A673 (cell line): ENCODE data around the gene PARN. TPM values are rescaled to one million over a fixed set of nuclear protein-coding genes. Genes with fewer than 3 reads are reported as not detected.

Source experiments
- BruUV-seq: library from RNA; stranded (reverse); fragments of 400-500 nt; replicated peaks from 2 replicates; lab custom pipeline; 2021; lab: Mats Ljungman, UMichigan
- CTCF ChIA-PET: fragments of 300-600 bp; sonication (Branson Sonifier 250); formaldehyde crosslinking; loops from one replicate; lab custom pipeline; 2022; ENCODE audit warnings: antibody characterized with exemption; lab: Charles Lee
- POLR2A ChIA-PET: fragments of 300-600 bp; sonication (Branson Sonifier 250); formaldehyde crosslinking; loops from one replicate; lab custom pipeline; 2022; ENCODE audit warnings: antibody characterized with exemption; ENCODE audit not compliant: low non-redundant PET; lab: Charles Lee
- DNase-seq: peaks from one replicate; pipeline ENCODE4 v3.0.0-alpha.2; 2015; ENCODE audit warnings: low spot score
- H3K27ac ChIP-seq: fragments of 200-600 bp; sonication (generic); 2 replicates; pipeline ENCODE4 v1.5.1; 2016; ENCODE audit warnings: mixed run types, low read depth, mild to moderate bottlenecking, mixed read lengths, antibody characterized with exemption, low read length; ENCODE audit not compliant: poor library complexity, severe bottlenecking
- H3K27me3 ChIP-seq: fragments of 200-600 bp; sonication (generic); replicated peaks from 2 replicates; pipeline ENCODE4 v1.6.1; 2017; ENCODE audit warnings: mixed run types, low read depth, mild to moderate bottlenecking, mixed read lengths, antibody characterized with exemption, low read length; ENCODE audit not compliant: insufficient read depth, poor library complexity
- H3K36me3 ChIP-seq: fragments of 200-600 bp; sonication (generic); 2 replicates; pipeline ENCODE4 v1.6.1; 2016; ENCODE audit warnings: mixed run types, mild to moderate bottlenecking, mixed read lengths, antibody characterized with exemption, low read length; ENCODE audit not compliant: insufficient read depth, poor library complexity, severe bottlenecking
- H3K4me1 ChIP-seq: fragments of 200-600 bp; sonication (generic); 2 replicates; pipeline ENCODE4 v1.6.1; 2017; ENCODE audit warnings: mixed run types, mild to moderate bottlenecking, mixed read lengths, antibody characterized with exemption, low read length; ENCODE audit not compliant: insufficient read depth, poor library complexity, severe bottlenecking
- H3K4me3 ChIP-seq: fragments of 200-600 bp; sonication (generic); 2 replicates; pipeline ENCODE4 v1.5.1; 2016; ENCODE audit warnings: low read depth, mixed run types, mild to moderate bottlenecking, mixed read lengths, low read length; ENCODE audit not compliant: poor library complexity, severe bottlenecking
- H3K9me3 ChIP-seq: fragments of 200-600 bp; sonication (generic); 2 replicates; pipeline ENCODE4 v1.6.1; 2016; ENCODE audit warnings: mixed run types, low read depth, mild to moderate bottlenecking, mixed read lengths, antibody characterized with exemption, low read length; ENCODE audit not compliant: poor library complexity, severe bottlenecking
- EZH2 ChIP-seq: fragments of 200-600 bp; sonication (generic); IDR thresholded peaks from 2 replicates; pipeline ENCODE4 v1.6.1; 2017; ENCODE audit warnings: borderline replicate concordance, low read depth, mild to moderate bottlenecking, mixed read lengths, antibody characterized with exemption, low read length; ENCODE audit not compliant: poor library complexity, severe bottlenecking
- intact Hi-C: fragments of 100-400 bp; cut with micrococcal nuclease; formaldehyde crosslinking; loops from one replicate; pipeline ENCODE4 v1.10.0; 2022; ENCODE audit not compliant: unreplicated experiment
- total RNA-seq: library from RNA; stranded (reverse); gene quantifications from 2 replicates; pipeline ENCODE4 v1.2.3, GENCODE V29; 2021
- TF ChIP-seq, protein P1 (sequence below): fragments of 300-800, 200-600 bp; sonication (generic); conservative IDR thresholded peaks from 2 replicates; pipeline ENCODE4 v1.5.1; 2017; ENCODE audit warnings: low read depth, mild to moderate bottlenecking, antibody characterized with exemption, low read length, moderate library complexity, mixed read lengths

PARN gene
- total RNA-seq, 1 experiment from 2014 or later, result 37.5 TPM

DNA sequence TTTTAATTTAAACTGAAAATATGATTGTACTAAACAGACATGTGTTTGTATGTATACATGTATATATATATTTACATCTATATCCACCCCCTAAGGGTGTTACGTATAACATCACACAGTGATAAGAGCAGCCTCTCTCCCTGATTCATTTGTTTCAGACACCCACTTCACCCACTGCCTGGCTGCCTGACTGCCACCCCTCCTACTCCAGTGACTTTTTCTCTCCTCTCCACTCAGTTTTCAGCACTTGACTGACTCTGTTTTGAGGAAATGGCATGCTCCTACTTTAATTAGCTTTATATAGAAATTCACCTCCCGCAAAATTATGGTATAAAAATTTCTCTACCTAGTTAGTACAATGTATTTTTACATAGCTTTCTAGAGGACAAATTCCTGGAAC, 22.7 kb upstream of the PARN start:
- Histone ChIP-seq H3K4me3 (no peak overlapping the region), H3K4me1 (peaks cover 15% of the 10 kb centered on the region), H3K27me3 (no peaks in the 10 kb centered on the region), H3K27ac (peak overlapping the region; percentile 42), H3K9me3 (no peaks in the 10 kb centered on the region), H3K36me3 (peaks cover 58% of the 10 kb centered on the region)
- ChIA-PET CTCF (no interaction called here), POLR2A (no interaction called here)
- TF ChIP-seq EZH2, result no peak
- TF ChIP-seq, protein P1, sequence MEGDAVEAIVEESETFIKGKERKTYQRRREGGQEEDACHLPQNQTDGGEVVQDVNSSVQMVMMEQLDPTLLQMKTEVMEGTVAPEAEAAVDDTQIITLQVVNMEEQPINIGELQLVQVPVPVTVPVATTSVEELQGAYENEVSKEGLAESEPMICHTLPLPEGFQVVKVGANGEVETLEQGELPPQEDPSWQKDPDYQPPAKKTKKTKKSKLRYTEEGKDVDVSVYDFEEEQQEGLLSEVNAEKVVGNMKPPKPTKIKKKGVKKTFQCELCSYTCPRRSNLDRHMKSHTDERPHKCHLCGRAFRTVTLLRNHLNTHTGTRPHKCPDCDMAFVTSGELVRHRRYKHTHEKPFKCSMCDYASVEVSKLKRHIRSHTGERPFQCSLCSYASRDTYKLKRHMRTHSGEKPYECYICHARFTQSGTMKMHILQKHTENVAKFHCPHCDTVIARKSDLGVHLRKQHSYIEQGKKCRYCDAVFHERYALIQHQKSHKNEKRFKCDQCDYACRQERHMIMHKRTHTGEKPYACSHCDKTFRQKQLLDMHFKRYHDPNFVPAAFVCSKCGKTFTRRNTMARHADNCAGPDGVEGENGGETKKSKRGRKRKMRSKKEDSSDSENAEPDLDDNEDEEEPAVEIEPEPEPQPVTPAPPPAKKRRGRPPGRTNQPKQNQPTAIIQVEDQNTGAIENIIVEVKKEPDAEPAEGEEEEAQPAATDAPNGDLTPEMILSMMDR, result no peak
- BruUV-seq, result no TSS peak
- intact Hi-C loops, result no loop called here
- no peak for DNase-seq

DNA sequence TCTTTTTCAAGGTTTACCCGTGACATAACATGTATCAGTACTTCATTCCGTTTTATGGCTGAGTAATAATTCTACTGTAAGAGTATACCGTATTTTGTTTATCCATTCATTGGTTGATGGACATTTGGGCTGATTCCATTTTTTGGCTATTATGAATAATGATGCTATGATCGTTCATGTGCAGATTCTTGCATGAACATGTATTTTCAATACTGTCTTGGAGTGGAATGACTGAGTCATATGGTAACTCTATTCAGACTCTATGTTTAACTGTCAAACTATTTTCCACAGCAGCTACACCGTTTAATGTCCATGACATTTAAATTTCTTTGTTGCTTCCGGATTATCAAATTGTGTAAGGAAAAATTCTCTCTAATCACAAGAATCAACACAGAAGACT, 20.6 kb upstream of the PARN start:
- peaks cover 71% of the 10 kb centered on the region for H3K36me3 ChIP-seq
- intact Hi-C loops, result no loop called here
- TF ChIP-seq EZH2, result no peak
- TF ChIP-seq, protein P1, result no peak
- H3K9me3 ChIP-seq, result no peaks in the 10 kb centered on the region
- POLR2A ChIA-PET, result interaction anchor here (0.7 kb wide), 1 partner anchor 31 kb away, joined by 3 read pairs; no protein-coding TSS in a partner anchor
- peak overlapping the region; percentile 69 for H3K27ac ChIP-seq
- no TSS peak for BruUV-seq
- no peaks in the 10 kb centered on the region for H3K27me3 ChIP-seq
- peak; percentile 61 for DNase-seq
- no peak overlapping the region for H3K4me3 ChIP-seq
- CTCF ChIA-PET, result no interaction called here
- H3K4me1 ChIP-seq, result peaks cover 11% of the 10 kb centered on the region

DNA sequence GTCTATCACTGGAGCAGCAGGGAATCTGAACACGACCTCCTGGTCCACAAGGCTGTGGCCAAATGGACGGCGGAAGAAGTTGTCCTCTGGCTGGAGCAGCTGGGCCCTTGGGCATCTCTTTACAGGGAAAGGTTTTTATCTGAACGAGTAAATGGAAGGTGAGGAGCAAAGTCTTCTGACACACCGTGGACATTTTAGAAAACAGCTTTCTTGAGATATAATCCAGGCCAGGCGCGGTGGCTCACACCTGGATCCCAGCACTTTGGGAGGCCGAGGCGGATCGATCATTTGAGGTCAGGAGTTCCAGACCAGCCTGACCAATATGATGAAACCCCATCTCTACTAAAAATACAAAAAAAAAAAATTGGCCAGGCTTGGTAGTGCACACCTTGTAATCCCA, 19.8 kb upstream of the PARN start:
- Histone ChIP-seq H3K4me3 (no peak overlapping the region), H3K36me3 (peaks cover 74% of the 10 kb centered on the region), H3K27me3 (no peaks in the 10 kb centered on the region), H3K27ac (peak overlapping the region; percentile 69), H3K4me1 (peaks cover 11% of the 10 kb centered on the region), H3K9me3 (no peaks in the 10 kb centered on the region)
- ChIA-PET CTCF (no interaction called here), POLR2A (no interaction called here)
- TF ChIP-seq, protein P1, result no peak
- TF ChIP-seq EZH2, result no peak
- DNase-seq, result no peak
- intact Hi-C loops, result no loop called here
- no TSS peak for BruUV-seq
